Measurements from ENCODE around the gene ACSM3.

GRCh38 chr16:20746461-20746860 lies 17.4 kb upstream of the ACSM3 start:
- TF ChIP-seq POLR2AphosphoS5 (IDR thresholded peaks at IDR 0.05) = no peak
- no peak for TF ChIP-seq POLR2A (IDR thresholded peaks at IDR 0.05)

Measured in breast epithelium (tissue), 3 donors.